ENCODE results near the gene PPIE. TPM values are rescaled to one million over a fixed set of nuclear protein-coding genes. Genes with fewer than 3 reads are reported as not detected.
"Not testable (repeated sequence)": the region's sequence is repeated elsewhere in the genome, so short reads cannot be mapped to it uniquely, and the experiment has no call there.

PPIE gene
- total and polyA plus RNA-seq, 2 of the 4 experiments (the other 2 are of a cell fraction), result 40.9 to 68.1 TPM

GRCh38 chr1:39777896-39778295 lies 39.2 kb downstream of the PPIE start:
- H3K36me3 ChIP-seq (ENCODE audit: control insufficient read depth, insufficient read depth, low read length); H3K4me3 ChIP-seq (ENCODE audit: insufficient read depth, low read depth, low read length); H2AK9ac ChIP-seq (replicated peaks; ENCODE audit: low read depth, low read length, poor library complexity); H3K4me1 ChIP-seq (ENCODE audit: control insufficient read depth, insufficient read depth, low read length); H4K91ac ChIP-seq (ENCODE audit: insufficient read depth, low read depth, low read length); H3K27ac ChIP-seq (ENCODE audit: insufficient read depth, low read length); H2BK5ac ChIP-seq (ENCODE audit: low read depth, low read length, poor library complexity, severe bottlenecking); H3K56ac ChIP-seq (ENCODE audit: extremely low read depth, insufficient read depth, low read length); H4K20me1 ChIP-seq (ENCODE audit: insufficient read depth, low read length); H3K9me1 ChIP-seq (ENCODE audit: insufficient read depth, low read length); ATAC-seq (ENCODE audit: low read depth); BruUV-seq (replicated peaks); H3K4me2 ChIP-seq (ENCODE audit: low read depth, low read length); H3K9ac ChIP-seq (ENCODE audit: low read depth, low read length); DNase-seq; H2AK5ac ChIP-seq (ENCODE audit: low read depth, low read length); CTCF ChIA-PET; H4K8ac ChIP-seq (ENCODE audit: low read depth in 2 of 2, low read length in 2 of 2); H3K14ac ChIP-seq (replicated peaks; ENCODE audit: low read depth, low read length); H2BK15ac ChIP-seq (ENCODE audit: low read depth, low read length); H3K9me3 ChIP-seq (ENCODE audit: control insufficient read depth, insufficient read depth, low read length); dilution Hi-C loops (cut with HindIII; ENCODE audit: low sequenced_read_pairs, unreplicated experiment); intact Hi-C loops (cut with micrococcal nuclease); H4K5ac ChIP-seq (ENCODE audit: low read depth, low read length); POLR2A ChIA-PET (ENCODE audit: unreplicated experiment); H3K23ac ChIP-seq (ENCODE audit: low read depth, low read length); H3K79me1 ChIP-seq (ENCODE audit: low read depth in 1 of 2, low read length in 2 of 2); H3K18ac ChIP-seq (ENCODE audit: low read depth, low read length); H2BK120ac ChIP-seq (ENCODE audit: low read depth, low read length); in situ Hi-C loops (cut with MboI; ENCODE audit: low sequenced_read_pairs); H3K4ac ChIP-seq (ENCODE audit: low read depth, low read length); H2AFZ ChIP-seq (replicated peaks; ENCODE audit: low read length, poor library complexity); H2BK20ac ChIP-seq (ENCODE audit: low read depth, low read length): not testable (repeated sequence)
- WGBS, 2 experiments (ENCODE audit: extremely low coverage in 2 of 2, insufficient read length in 1 of 2), result 96% methylated on average over 10 of the region's 17 CpGs; no CpG with 5 or more reads in 1 of the 2 experiments
- H3K27me3 ChIP-seq (ENCODE audit: control insufficient read depth, insufficient read depth, low read length), result peaks cover 34% of the 10 kb centered on the region

GRCh38 chr1:39778463-39779099 lies 39.9 kb downstream of the PPIE start:
- H2BK5ac ChIP-seq (ENCODE audit: low read depth, low read length, poor library complexity, severe bottlenecking); H2AK9ac ChIP-seq (replicated peaks; ENCODE audit: low read depth, low read length, poor library complexity); H2AK5ac ChIP-seq (ENCODE audit: low read depth, low read length); H2BK120ac ChIP-seq (ENCODE audit: low read depth, low read length); H3K18ac ChIP-seq (ENCODE audit: low read depth, low read length); intact Hi-C loops (cut with micrococcal nuclease); H2BK15ac ChIP-seq (ENCODE audit: low read depth, low read length); H2AFZ ChIP-seq (replicated peaks; ENCODE audit: low read length, poor library complexity); H3K56ac ChIP-seq (ENCODE audit: extremely low read depth, insufficient read depth, low read length); DNase-seq; POLR2A ChIA-PET (ENCODE audit: unreplicated experiment); H4K8ac ChIP-seq (ENCODE audit: low read depth in 2 of 2, low read length in 2 of 2); H3K9me3 ChIP-seq (ENCODE audit: control insufficient read depth, insufficient read depth, low read length); CTCF ChIA-PET; H2BK20ac ChIP-seq (ENCODE audit: low read depth, low read length); H3K9me1 ChIP-seq (ENCODE audit: insufficient read depth, low read length); H4K5ac ChIP-seq (ENCODE audit: low read depth, low read length); in situ Hi-C loops (cut with MboI; ENCODE audit: low sequenced_read_pairs); H3K27ac ChIP-seq (ENCODE audit: insufficient read depth, low read length); H3K4me1 ChIP-seq (ENCODE audit: control insufficient read depth, insufficient read depth, low read length); H3K4me3 ChIP-seq (ENCODE audit: insufficient read depth, low read depth, low read length); H3K23ac ChIP-seq (ENCODE audit: low read depth, low read length); BruUV-seq (replicated peaks); H3K4ac ChIP-seq (ENCODE audit: low read depth, low read length); H3K14ac ChIP-seq (replicated peaks; ENCODE audit: low read depth, low read length); H3K79me1 ChIP-seq (ENCODE audit: low read depth in 1 of 2, low read length in 2 of 2); H3K4me2 ChIP-seq (ENCODE audit: low read depth, low read length); H4K20me1 ChIP-seq (ENCODE audit: insufficient read depth, low read length); ATAC-seq (ENCODE audit: low read depth); H4K91ac ChIP-seq (ENCODE audit: insufficient read depth, low read depth, low read length); dilution Hi-C loops (cut with HindIII; ENCODE audit: low sequenced_read_pairs, unreplicated experiment); H3K36me3 ChIP-seq (ENCODE audit: control insufficient read depth, insufficient read depth, low read length); H3K9ac ChIP-seq (ENCODE audit: low read depth, low read length): not testable (repeated sequence)
- WGBS, 2 experiments (ENCODE audit: extremely low coverage in 2 of 2, insufficient read length in 1 of 2), result 83% methylated on average over 2 of the region's 12 CpGs; no CpG with 5 or more reads in 1 of the 2 experiments
- peaks cover 41% of the 10 kb centered on the region for H3K27me3 ChIP-seq (ENCODE audit: control insufficient read depth, insufficient read depth, low read length)

All from IMR-90 (cell line).